ENCODE measurements around the gene MRPS2.
"Not testable (repeated sequence)": the region's sequence is repeated elsewhere in the genome, so short reads cannot be mapped to it uniquely, and the experiment has no call there.

MRPS2 gene

GRCh38 chr9:135535631-135536030 lies 35.1 kb downstream of the MRPS2 start:
- DNase-seq: not testable (repeated sequence)

- DNase-seq: no peak
These were observed 35.7 kb downstream of the MRPS2 start for GRCh38 chr9:135536216-135536615.

- DNase-seq: not testable (repeated sequence)
These were observed 42.9 kb downstream of the MRPS2 start for GRCh38 chr9:135543262-135543894.

- DNase-seq: no peak
These were observed 44.6 kb downstream of the MRPS2 start for GRCh38 chr9:135544981-135545635.

GRCh38 chr9:135545646-135546176 lies 45.2 kb downstream of the MRPS2 start, which contains the start of gene OBP2A:
Gene OBP2A, plus strand, starts transcription at chr9:135546126. Its CDS starts 55 bp downstream, at chr9:135546181.
- not testable (repeated sequence) for DNase-seq

- DNase-seq: not testable (repeated sequence)
These were observed 46.5 kb downstream of the MRPS2 start for GRCh38 chr9:135546792-135547617.

- DNase-seq: no peak
These were observed 47.6 kb downstream of the MRPS2 start for GRCh38 chr9:135547756-135548736.

GRCh38 chr9:135549478-135550343 lies 49.2 kb downstream of the MRPS2 start:
- DNase-seq: not testable (repeated sequence)

- no peak for DNase-seq
These were observed 49.9 kb downstream of the MRPS2 start for GRCh38 chr9:135550344-135550918.

- DNase-seq: no peak
These were observed 50.5 kb downstream of the MRPS2 start for GRCh38 chr9:135551031-135551430.

GRCh38 chr9:135551456-135551855 lies 51.0 kb downstream of the MRPS2 start:
- DNase-seq: no peak

- DNase-seq: no peak
These were observed 51.7 kb downstream of the MRPS2 start for GRCh38 chr9:135552021-135552697.

GRCh38 chr9:135552698-135553171 lies 52.3 kb downstream of the MRPS2 start:
- no peak for DNase-seq
